Medulla oblongata (tissue), 1 donor: Measurements from ENCODE around the gene SLC39A1.

ENCODE experiments used
- DNase-seq: peaks from one replicate; pipeline ENCODE4 v3.0.0-alpha.2; 2015; ENCODE audit errors: extremely low spot score

The SLC39A1 gene

GRCh38 chr1:153977250-153978240, 14.2 kb upstream of the SLC39A1 start, which contains the start of gene JTB:
Gene JTB, minus strand, starts transcription at chr1:153977674. Its CDS starts 422 bp downstream, at chr1:153977252.
- DNase-seq: peak; percentile 93

DNA sequence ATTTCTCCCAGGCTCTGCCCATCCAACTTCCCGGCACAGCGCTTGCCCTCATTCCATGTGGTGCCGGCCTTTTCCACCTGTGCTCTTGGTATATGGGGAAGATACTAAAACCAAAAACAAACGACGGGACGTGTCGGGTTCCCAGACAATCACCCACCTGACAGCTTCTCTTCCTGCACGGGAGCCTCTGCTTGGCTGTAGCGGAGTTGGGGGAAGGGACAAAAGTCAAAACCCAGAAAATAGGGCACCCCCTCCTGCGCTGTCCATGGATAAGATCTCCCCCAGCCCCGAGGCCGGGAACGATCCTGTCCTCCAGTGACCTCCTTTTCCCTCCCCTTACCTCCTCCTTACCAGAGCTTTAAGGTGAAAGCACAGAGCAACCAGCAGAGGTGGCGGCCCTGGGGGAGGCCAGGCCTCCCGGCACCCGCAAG, 13.5 kb upstream of the SLC39A1 start:
- no peak for DNase-seq

GRCh38 chr1:153973525-153973924, 10.2 kb upstream of the SLC39A1 start:
- no peak for DNase-seq

DNA sequence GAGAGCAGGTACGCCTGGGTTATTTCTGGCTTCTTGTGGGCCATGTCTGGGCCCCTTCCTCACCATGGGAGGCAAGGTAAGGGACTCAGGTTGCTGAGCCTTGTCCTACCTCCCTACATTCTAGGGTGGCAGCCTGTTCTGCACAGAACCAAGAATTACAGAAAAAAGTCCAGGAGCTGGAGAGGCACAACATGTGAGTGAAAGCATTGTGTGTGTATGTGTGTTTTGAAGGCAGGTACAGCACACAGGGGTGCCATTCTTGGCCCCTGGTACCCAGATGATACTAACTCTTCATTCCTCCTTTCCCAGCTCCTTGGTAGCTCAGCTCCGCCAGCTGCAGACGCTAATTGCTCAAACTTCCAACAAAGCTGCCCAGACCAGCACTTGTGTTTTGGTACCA, 9.7 kb upstream of the SLC39A1 start:
- DNase-seq: no peak

- DNase-seq: no peak
These were observed 7.0 kb upstream of the SLC39A1 start for GRCh38 chr1:153970346-153970745.

DNA sequence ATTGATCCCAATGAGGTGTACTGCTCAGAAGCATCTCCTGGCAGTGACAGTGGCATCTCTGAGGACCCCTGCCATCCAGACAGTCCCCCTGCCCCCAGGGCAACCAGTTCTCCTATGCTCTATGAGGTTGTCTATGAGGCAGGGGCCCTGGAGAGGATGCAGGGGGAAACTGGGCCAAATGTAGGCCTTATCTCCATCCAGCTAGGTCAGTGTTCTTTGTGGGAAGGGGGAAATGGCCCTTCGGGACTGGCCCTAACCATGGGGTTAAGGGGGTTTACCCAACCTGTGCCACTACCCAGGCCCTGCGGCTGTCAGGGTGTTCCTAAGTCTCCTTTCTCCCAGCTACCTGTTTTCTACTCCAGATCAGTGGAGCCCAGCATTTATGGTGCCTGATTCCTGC, 5.6 kb upstream of the SLC39A1 start:
- no peak for DNase-seq

- no peak for DNase-seq
These were observed 5.1 kb upstream of the SLC39A1 start for GRCh38 chr1:153968408-153968807.

DNA sequence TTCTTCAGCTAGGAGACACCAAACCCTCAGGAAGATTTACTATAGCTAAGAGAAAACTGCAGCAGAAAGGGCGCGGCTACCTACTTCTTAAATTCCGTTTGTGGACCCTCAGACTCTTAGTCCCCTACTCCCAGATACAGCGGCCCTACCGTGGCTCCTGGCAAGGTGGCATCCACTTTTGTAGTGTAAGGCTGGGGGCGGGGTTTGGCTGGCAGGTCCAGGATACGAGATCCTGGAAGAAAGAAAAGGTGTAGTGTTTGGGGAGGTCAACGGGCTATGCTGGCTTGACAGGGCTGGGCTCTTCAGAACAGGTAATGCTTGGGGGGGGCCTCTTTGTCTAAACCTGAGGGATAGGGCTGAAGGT, 4.6 kb upstream of the SLC39A1 start:
- no peak for DNase-seq

DNA sequence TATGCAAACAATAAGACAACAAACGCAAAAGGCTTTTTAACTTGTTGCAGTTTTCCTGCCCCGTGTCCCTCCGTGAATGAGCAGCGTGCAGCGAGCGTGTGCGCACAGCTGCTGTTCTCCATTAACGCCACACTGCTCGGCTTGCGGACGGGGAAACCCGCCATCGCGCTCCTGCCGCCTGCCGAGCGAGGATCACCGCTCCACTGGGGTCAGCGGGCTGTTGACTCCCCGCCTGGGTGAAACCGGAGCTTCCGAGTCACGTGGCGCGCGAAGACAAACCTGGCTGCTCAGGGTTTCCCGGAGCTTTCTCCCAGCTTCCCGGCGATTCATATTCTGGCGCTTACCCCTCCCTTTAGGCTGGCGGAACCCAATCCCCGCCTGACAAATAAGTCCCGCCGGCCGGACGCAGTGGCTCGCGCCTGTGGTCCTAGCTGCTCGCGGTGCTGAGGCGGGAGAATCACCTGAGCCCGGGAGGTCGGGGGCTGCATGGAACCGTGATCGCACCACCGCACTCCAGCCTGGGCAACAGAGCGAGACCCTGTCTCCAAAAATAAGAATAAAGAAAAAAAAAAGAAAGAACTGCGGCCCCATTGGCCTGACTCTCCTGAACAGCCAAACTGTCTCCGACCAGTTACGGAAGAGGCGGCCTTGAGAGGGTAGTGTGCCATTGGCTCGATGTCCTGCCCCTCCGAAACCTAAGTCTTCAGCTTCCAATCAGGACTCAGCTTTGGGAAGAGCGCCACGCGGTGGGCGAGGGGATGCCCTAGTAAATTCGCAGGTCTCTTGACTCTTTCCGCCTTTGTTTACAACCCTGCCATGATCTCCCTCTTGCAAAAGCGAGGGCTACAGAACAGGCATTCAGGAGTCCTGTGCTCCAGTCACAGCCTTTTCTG, 4.0 kb upstream of the SLC39A1 start, which contains the start of gene CREB3L4:
TSS of gene CREB3L4 (plus strand) at position 796 of the 893 bp plus-strand sequence. CDS start 624 bp downstream, outside the sequence.
- peak; percentile 99 for DNase-seq

DNA sequence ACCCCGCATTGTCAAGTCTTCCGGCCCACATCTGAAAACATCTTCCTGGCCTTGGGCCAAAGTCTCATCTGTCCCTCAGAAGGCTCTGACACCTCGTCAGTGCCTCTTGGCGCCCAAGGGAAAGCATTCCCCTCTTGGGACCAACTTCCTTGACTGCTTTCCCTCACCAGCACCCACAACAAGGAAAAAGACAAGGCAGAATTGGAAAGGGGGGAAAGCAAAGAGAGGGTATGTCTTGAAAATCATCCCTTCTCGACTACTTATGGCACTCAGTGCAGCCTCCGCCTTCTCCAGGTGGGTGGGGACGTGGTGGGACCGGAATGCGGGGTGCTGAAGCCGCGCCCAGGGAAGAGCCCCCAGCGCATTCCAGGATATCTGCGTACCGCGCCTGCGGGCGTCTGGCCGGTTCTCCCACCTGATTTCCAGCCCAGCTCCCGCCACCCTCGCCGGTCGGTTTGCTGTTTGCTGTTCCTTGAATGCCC, 554 bp upstream of the SLC39A1 start:
- no peak for DNase-seq

- DNase-seq: no peak
These were observed 978 bp downstream of the SLC39A1 start for GRCh38 chr1:153962088-153963029.

DNA sequence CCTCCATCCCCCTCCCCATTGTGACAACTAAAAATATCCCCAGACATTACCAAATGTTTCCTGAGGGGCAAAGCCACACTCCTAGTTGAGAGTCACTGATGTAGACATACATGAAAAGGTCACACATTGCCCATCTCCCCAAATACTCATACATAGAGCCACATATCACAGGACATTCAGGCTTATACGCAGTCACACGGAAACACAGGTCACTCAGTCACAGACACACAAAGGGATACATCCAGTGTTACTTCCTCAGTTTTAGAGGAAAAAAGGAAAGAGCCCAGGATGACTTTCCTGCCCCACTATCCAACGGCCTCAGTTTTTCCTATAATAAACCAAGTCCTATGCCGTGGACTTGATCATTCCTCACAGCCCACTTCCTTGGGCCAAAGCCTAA, 1.9 kb downstream of the SLC39A1 start:
- DNase-seq: no peak

GRCh38 chr1:153960206-153960605, 3.1 kb downstream of the SLC39A1 start:
- no peak for DNase-seq

- no peak for DNase-seq
These were observed 3.9 kb downstream of the SLC39A1 start for GRCh38 chr1:153959454-153959853.

DNA sequence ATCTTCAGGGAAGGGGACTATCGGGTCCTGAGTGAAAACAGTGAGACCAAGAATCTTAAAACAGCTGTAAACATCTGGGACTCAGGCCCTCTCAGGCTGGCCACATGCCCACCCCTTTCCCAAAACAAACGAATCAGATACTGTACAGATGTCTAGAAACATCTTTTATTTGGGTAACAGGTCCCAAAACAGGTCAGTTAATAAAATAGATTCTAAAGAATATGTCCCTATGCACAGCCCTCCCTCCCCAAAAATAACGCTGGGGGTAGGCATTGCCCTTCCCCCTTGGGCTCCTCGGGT, 4.4 kb downstream of the SLC39A1 start:
- DNase-seq: no peak

GRCh38 chr1:153958111-153958960, 5.0 kb downstream of the SLC39A1 start, which contains the start of gene CRTC2:
Gene CRTC2, minus strand, starts transcription at chr1:153958612. Its CDS starts 115 bp downstream, at chr1:153958497.
- peak; percentile 99 for DNase-seq

- DNase-seq: no peak
These were observed 5.6 kb downstream of the SLC39A1 start for GRCh38 chr1:153957744-153958110.

- no peak for DNase-seq
These were observed 6.2 kb downstream of the SLC39A1 start for GRCh38 chr1:153956997-153957715.

DNA sequence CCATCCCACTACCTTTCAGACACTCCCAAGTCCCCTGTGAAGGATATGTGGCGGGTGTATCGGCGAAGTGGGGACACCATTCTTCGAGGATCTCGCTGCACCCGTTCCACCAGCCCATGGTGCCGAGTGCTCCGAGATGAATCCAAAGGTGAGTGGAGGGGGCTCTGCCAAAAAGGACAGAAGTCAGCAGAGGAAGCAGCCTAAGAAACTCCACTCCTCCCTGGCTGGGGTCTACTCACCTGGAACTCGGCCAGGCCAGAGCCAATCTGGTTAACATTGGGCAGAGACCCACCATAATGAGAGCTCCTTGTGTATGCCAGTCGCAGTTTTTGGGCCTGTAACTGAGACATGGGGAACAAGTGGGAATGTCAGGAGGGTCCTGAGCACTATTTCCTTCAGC, 8.5 kb downstream of the SLC39A1 start:
- no peak for DNase-seq
